ENCODE measurements around the gene PTPRG. TPM values are rescaled to one million over a fixed set of nuclear protein-coding genes. Genes with fewer than 3 reads are reported as not detected.

The PTPRG gene
- total and polyA plus RNA-seq, 2 experiments from 2014 or later = 11.5 to 39.6 TPM

DNA sequence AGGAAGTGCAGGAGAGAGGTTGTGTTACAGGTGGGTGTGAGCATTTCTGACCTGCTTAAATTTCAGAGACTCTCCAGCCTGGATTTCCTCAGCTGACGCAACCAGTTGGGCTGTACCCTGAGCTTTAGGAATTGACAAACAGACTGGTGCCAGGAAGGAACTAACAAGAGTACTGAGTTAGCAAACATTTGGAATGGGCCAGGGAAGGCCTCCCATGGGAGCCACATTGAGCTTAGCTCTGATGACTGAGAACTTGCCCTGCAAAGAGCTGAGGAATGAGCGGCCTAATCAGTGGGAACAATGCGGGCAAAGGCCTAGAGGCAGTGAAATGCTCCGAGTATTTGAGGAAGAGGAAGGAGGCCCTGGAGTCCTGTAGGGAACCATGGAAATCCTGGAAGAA, 557.8 kb downstream of the PTPRG start:
- no peaks in the 10 kb centered on the region for H3K79me2 ChIP-seq (ENCODE audit: insufficient read depth)
- no peaks in the 10 kb centered on the region for H3K9me2 ChIP-seq (ENCODE audit: insufficient read depth)
- H3K4me3 ChIP-seq = no peak overlapping the region
- in situ Hi-C loops (cut with MboI) = no loop called here
- no peak overlapping the region for H3K9ac ChIP-seq
- no peak overlapping the region for H3K4me2 ChIP-seq (ENCODE audit: unreplicated experiment)
- no peaks in the 10 kb centered on the region for H3F3A ChIP-seq (ENCODE audit: insufficient read depth)
- H3K27ac ChIP-seq = no peak overlapping the region
- no peaks in the 10 kb centered on the region for H3K27me3 ChIP-seq (replicated peaks; ENCODE audit: insufficient read depth)
- H2AFZ ChIP-seq = no peak overlapping the region
- no peaks in the 10 kb centered on the region for H3K36me3 ChIP-seq (ENCODE audit: low read depth)
- no peaks in the 10 kb centered on the region for H4K20me1 ChIP-seq (ENCODE audit: insufficient read depth)
- no peak for DNase-seq
- H3K9me3 ChIP-seq (ENCODE audit: low read depth) = no peaks in the 10 kb centered on the region
- no peaks in the 10 kb centered on the region for H3K4me1 ChIP-seq (ENCODE audit: insufficient read depth)
- TF ChIP-seq EZH2phosphoT487 (IDR thresholded peaks at IDR 0.05; ENCODE audit: insufficient read depth, low read depth) (no peak), EZH2 (IDR thresholded peaks at IDR 0.05; ENCODE audit: insufficient read depth, poor library complexity, severe bottlenecking) (no peak)
- WGBS, 2 experiments (ENCODE audit: low coverage in 1 of 2, low lambda C conversion rate in 2 of 2, missing lambda C conversion rate in 2 of 2) = 100% methylated on average over 4 of the region's 4 CpGs

DNA sequence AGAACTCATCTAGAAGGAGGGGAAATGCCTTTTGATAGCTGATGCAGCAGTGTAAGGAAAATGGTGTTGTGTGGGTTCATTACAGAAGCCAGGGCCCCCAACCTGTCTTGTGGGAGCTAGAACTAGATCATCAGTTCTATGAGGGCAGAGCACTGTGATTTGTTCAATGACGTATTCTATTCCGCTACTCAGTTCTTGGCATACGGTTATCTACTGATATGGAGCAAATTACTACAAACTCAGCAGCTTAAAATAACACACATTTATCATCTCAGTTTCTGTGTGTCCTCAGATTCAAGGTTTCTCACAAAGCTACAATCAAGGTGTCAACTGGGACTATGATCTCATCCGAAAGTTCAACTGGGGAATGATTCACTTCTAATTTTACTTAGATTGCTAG, 561.4 kb downstream of the PTPRG start:
- Histone ChIP-seq H3K9me3 (ENCODE audit: low read depth) (no peaks in the 10 kb centered on the region), H3K9ac (no peak overlapping the region), H3K4me3 (no peak overlapping the region), H3K27ac (no peak overlapping the region), H2AFZ (no peak overlapping the region), H3K4me2 (ENCODE audit: unreplicated experiment) (no peak overlapping the region), H4K20me1 (ENCODE audit: insufficient read depth) (no peaks in the 10 kb centered on the region), H3K36me3 (ENCODE audit: low read depth) (no peaks in the 10 kb centered on the region), H3K79me2 (ENCODE audit: insufficient read depth) (no peaks in the 10 kb centered on the region), H3K9me2 (ENCODE audit: insufficient read depth) (no peaks in the 10 kb centered on the region), H3F3A (ENCODE audit: insufficient read depth) (no peaks in the 10 kb centered on the region), H3K4me1 (ENCODE audit: insufficient read depth) (no peaks in the 10 kb centered on the region), H3K27me3 (replicated peaks; ENCODE audit: insufficient read depth) (no peaks in the 10 kb centered on the region)
- 72% methylated on average over 4 of the region's 4 CpGs for WGBS, 2 experiments (ENCODE audit: low coverage in 1 of 2, low lambda C conversion rate in 2 of 2, missing lambda C conversion rate in 2 of 2)
- in situ Hi-C loops (cut with MboI) = no loop called here
- TF ChIP-seq EZH2phosphoT487 (IDR thresholded peaks at IDR 0.05; ENCODE audit: insufficient read depth, low read depth) (no peak), EZH2 (IDR thresholded peaks at IDR 0.05; ENCODE audit: insufficient read depth, poor library complexity, severe bottlenecking) (no peak)
- no peak for DNase-seq

DNA sequence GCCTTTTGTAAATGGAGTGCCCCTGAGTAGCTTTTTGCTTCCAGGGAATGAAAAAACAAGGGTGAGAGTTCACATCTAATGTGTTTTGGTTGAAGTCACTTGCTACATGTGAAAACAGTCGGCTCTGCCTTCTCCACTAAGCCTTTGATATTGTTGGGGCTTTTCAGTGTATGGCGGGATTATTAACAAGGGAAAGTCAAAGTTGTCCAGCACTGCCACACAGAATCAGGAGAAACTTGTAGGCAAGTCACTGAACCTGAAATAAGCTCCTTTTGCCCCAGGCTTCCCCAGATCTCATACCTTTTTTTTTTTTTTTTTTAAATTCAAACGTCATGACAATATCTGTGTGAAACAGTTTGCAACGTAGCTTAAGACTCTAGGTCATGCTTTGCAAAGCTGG, 564.0 kb downstream of the PTPRG start:
- no peak for DNase-seq
- Histone ChIP-seq H3K36me3 (ENCODE audit: low read depth) (no peaks in the 10 kb centered on the region), H3K4me1 (ENCODE audit: insufficient read depth) (no peaks in the 10 kb centered on the region), H2AFZ (no peak overlapping the region), H3K79me2 (ENCODE audit: insufficient read depth) (no peaks in the 10 kb centered on the region), H3F3A (ENCODE audit: insufficient read depth) (no peaks in the 10 kb centered on the region), H3K9me2 (ENCODE audit: insufficient read depth) (no peaks in the 10 kb centered on the region), H3K9ac (no peak overlapping the region), H4K20me1 (ENCODE audit: insufficient read depth) (no peaks in the 10 kb centered on the region), H3K27ac (no peak overlapping the region), H3K9me3 (ENCODE audit: low read depth) (no peaks in the 10 kb centered on the region), H3K4me2 (ENCODE audit: unreplicated experiment) (no peak overlapping the region), H3K27me3 (replicated peaks; ENCODE audit: insufficient read depth) (no peaks in the 10 kb centered on the region), H3K4me3 (no peak overlapping the region)
- 75 to 82% methylated on average over 4 of the region's 4 CpGs for WGBS, 2 experiments (ENCODE audit: low coverage in 1 of 2, low lambda C conversion rate in 2 of 2, missing lambda C conversion rate in 2 of 2)
- TF ChIP-seq EZH2phosphoT487 (IDR thresholded peaks at IDR 0.05; ENCODE audit: insufficient read depth, low read depth) (no peak), EZH2 (IDR thresholded peaks at IDR 0.05; ENCODE audit: insufficient read depth, poor library complexity, severe bottlenecking) (no peak)
- in situ Hi-C loops (cut with MboI) = no loop called here

DNA sequence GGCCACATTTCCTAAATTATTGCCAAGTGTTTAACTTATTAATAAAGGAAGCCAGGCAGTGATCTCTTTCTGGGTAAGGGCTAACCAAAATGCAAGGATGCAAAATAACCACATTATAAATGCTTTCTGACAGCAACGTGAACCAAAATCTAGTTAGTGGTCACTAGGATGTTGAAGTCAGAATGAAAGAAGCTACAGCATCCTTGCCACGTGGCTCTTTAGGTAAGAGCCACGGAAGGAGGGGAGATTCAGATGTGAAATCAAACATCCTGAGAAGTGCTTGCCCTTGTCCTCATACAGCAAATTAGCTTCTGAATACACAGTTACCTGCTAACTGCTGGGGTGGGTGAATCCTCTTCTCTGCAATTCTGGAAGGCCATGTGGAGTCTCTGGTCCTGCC, 565.7 kb downstream of the PTPRG start:
- Histone ChIP-seq H3K4me2 (ENCODE audit: unreplicated experiment) (no peak overlapping the region), H3K4me1 (ENCODE audit: insufficient read depth) (no peaks in the 10 kb centered on the region), H3K79me2 (ENCODE audit: insufficient read depth) (no peaks in the 10 kb centered on the region), H2AFZ (no peak overlapping the region), H3K36me3 (ENCODE audit: low read depth) (no peaks in the 10 kb centered on the region), H3K9ac (no peak overlapping the region), H3K9me3 (ENCODE audit: low read depth) (no peaks in the 10 kb centered on the region), H3K4me3 (no peak overlapping the region), H3K27ac (no peak overlapping the region), H4K20me1 (ENCODE audit: insufficient read depth) (no peaks in the 10 kb centered on the region), H3F3A (ENCODE audit: insufficient read depth) (no peaks in the 10 kb centered on the region), H3K9me2 (ENCODE audit: insufficient read depth) (no peaks in the 10 kb centered on the region), H3K27me3 (replicated peaks; ENCODE audit: insufficient read depth) (no peaks in the 10 kb centered on the region)
- in situ Hi-C loops (cut with MboI) = no loop called here
- no peak for DNase-seq
- no peak for TF ChIP-seq EZH2 (IDR thresholded peaks at IDR 0.05; ENCODE audit: insufficient read depth, poor library complexity, severe bottlenecking)
- no peak for TF ChIP-seq EZH2phosphoT487 (IDR thresholded peaks at IDR 0.05; ENCODE audit: insufficient read depth, low read depth)
- 92 to 99% methylated on average over 3 of the region's 3 CpGs for WGBS, 2 experiments (ENCODE audit: low coverage in 1 of 2, low lambda C conversion rate in 2 of 2, missing lambda C conversion rate in 2 of 2)

DNA sequence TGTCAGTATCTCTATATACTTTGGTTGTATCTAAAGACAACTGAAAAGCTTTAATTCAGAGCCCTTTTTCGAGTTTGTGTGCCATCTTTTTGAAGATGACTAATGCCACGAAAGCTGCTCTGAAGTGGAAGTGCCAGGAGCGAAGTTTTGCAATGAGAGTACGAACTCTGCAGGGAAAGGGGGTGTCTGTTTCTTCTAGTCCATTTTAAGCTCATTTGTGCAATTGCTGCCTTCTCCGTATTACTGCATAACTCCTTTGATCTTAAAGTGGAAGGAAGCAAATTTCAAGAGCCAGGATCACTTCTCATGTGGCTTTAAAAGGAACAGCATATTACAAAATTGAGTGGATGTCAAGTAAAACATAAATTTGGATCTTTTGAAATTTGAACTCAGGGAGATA, 566.7 kb downstream of the PTPRG start:
- no peak for TF ChIP-seq EZH2 (IDR thresholded peaks at IDR 0.05; ENCODE audit: insufficient read depth, poor library complexity, severe bottlenecking)
- TF ChIP-seq EZH2phosphoT487 (IDR thresholded peaks at IDR 0.05; ENCODE audit: insufficient read depth, low read depth) = no peak
- H3K9me3 ChIP-seq (ENCODE audit: low read depth) = no peaks in the 10 kb centered on the region
- no peak overlapping the region for H3K9ac ChIP-seq
- H3K9me2 ChIP-seq (ENCODE audit: insufficient read depth) = no peaks in the 10 kb centered on the region
- H3K4me2 ChIP-seq (ENCODE audit: unreplicated experiment) = peak overlapping the region; percentile 19
- no peaks in the 10 kb centered on the region for H3K27me3 ChIP-seq (replicated peaks; ENCODE audit: insufficient read depth)
- no peaks in the 10 kb centered on the region for H3K79me2 ChIP-seq (ENCODE audit: insufficient read depth)
- no peak overlapping the region for H3K27ac ChIP-seq
- WGBS, 2 experiments (ENCODE audit: low coverage in 1 of 2, low lambda C conversion rate in 2 of 2, missing lambda C conversion rate in 2 of 2) = 15 to 24% methylated on average over 5 of the region's 5 CpGs
- H3K36me3 ChIP-seq (ENCODE audit: low read depth) = no peaks in the 10 kb centered on the region
- in situ Hi-C loops (cut with MboI) = no loop called here
- H3K4me1 ChIP-seq (ENCODE audit: insufficient read depth) = no peaks in the 10 kb centered on the region
- H4K20me1 ChIP-seq (ENCODE audit: insufficient read depth) = no peaks in the 10 kb centered on the region
- H3K4me3 ChIP-seq = no peak overlapping the region
- no peak overlapping the region for H2AFZ ChIP-seq
- DNase-seq = peak; percentile 74
- no peaks in the 10 kb centered on the region for H3F3A ChIP-seq (ENCODE audit: insufficient read depth)

All from GM23248 (cell line).